GM21381 (cell line): Measurements from ENCODE around the gene NOM1.
"Not testable (repeated sequence)": the region's sequence is repeated elsewhere in the genome, so short reads cannot be mapped to it uniquely, and the experiment has no call there.

Source experiments
- ATAC-seq: cut with Tn5 transposase; IDR thresholded peaks from one replicate; pipeline ENCODE4 v1.9.1; 2021; ENCODE audit warnings: mild to moderate bottlenecking, moderate library complexity; ENCODE audit not compliant: unreplicated experiment

NOM1 gene

GRCh38 chr7:156949541-156950380, at the start of gene NOM1:
Gene NOM1, plus strand, starts transcription at chr7:156949712. Its CDS starts 26 bp downstream, at chr7:156949738.
- peak; percentile 94 for ATAC-seq

GRCh38 chr7:156900093-156900492, 49.4 kb upstream of the NOM1 start:
- ATAC-seq: not testable (repeated sequence)

GRCh38 chr7:156903232-156903909, 46.1 kb upstream of the NOM1 start:
- ATAC-seq: no peak

GRCh38 chr7:156906200-156906649, 43.3 kb upstream of the NOM1 start:
- ATAC-seq: no peak

GRCh38 chr7:156907656-156908055, 41.9 kb upstream of the NOM1 start:
- ATAC-seq: no peak

GRCh38 chr7:156909574-156910252, 39.8 kb upstream of the NOM1 start:
- ATAC-seq: not testable (repeated sequence)

GRCh38 chr7:156918635-156919034, 30.9 kb upstream of the NOM1 start:
- ATAC-seq: peak; percentile 37

GRCh38 chr7:156919132-156919713, 30.3 kb upstream of the NOM1 start:
- peak; percentile 20 for ATAC-seq

GRCh38 chr7:156920076-156920475, 29.4 kb upstream of the NOM1 start:
- ATAC-seq: no peak

GRCh38 chr7:156920487-156921373, 28.8 kb upstream of the NOM1 start:
- not testable (repeated sequence) for ATAC-seq

GRCh38 chr7:156922304-156922703, 27.2 kb upstream of the NOM1 start:
- not testable (repeated sequence) for ATAC-seq

GRCh38 chr7:156925821-156926220, 23.7 kb upstream of the NOM1 start:
- ATAC-seq: not testable (repeated sequence)

- ATAC-seq: no peak
These were observed 21.7 kb upstream of the NOM1 start for GRCh38 chr7:156927571-156928405.

GRCh38 chr7:156928406-156928747, 21.1 kb upstream of the NOM1 start:
- ATAC-seq: no peak

- no peak for ATAC-seq
These were observed 19.5 kb upstream of the NOM1 start for GRCh38 chr7:156929789-156930539.

- no peak for ATAC-seq
These were observed 17.5 kb upstream of the NOM1 start for GRCh38 chr7:156932006-156932405.

GRCh38 chr7:156935250-156935649, 14.3 kb upstream of the NOM1 start:
- no peak for ATAC-seq

GRCh38 chr7:156936766-156937165, 12.7 kb upstream of the NOM1 start:
- ATAC-seq: not testable (repeated sequence)
